ENCODE data around the gene GRK6.
"Not testable (repeated sequence)": the region's sequence is repeated elsewhere in the genome, so short reads cannot be mapped to it uniquely, and the experiment has no call there.

GRK6 gene

DNA sequence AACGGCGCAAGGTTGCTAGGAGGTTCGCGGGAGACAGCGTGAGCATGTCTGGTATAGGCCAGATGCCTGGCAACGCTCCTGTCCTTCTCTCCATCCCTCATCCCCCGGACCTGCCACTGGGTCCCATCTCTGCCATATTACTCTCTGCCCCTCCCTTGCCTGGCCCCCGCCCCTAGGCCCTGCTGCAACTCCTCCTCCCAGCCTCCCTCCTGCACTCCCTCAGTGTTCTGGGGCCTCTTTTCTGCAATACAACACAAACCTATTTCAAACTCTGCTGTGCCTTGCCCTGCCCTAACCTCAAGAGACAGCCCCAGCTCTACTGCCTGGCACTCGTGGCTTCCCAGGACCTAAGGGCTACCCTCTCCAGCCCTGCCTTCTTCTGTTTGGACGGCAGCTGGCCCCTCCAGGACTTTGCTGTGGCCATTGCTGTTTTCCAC, 55.9 kb downstream of the GRK6 start:
- no peak overlapping the region for H3K4me3 Mint-ChIP-seq
- H3K36me3 Mint-ChIP-seq (ENCODE audit: low read depth): peaks cover 8% of the 10 kb centered on the region
- H3K4me1 Mint-ChIP-seq (ENCODE audit: low read depth): peaks cover 29% of the 10 kb centered on the region
- H3K27me3 Mint-ChIP-seq: no peaks in the 10 kb centered on the region
- no peak overlapping the region for H3K27ac Mint-ChIP-seq
- no peaks in the 10 kb centered on the region for H3K9me3 Mint-ChIP-seq

DNA sequence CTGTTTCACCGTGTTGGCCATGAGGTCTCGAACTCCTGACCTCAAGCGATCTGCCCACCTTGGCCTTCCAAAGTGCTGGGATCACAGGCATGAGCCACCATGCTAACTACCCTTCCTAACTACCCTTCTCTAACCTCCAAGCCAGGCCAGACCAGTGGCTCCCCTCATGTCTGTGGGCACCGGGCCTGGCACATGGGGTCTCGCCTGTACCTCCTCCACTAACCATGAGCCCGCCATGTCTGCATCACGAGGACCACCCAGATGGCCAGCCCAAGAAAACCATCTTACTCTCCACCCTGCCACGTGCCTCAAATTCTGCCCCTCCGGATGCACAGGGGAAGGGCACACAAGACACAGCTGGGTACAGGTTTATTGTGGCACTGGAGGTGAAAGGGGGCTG, 56.6 kb downstream of the GRK6 start:
- no peak overlapping the region for H3K4me3 Mint-ChIP-seq
- no peaks in the 10 kb centered on the region for H3K9me3 Mint-ChIP-seq
- no peak overlapping the region for H3K27ac Mint-ChIP-seq
- no peaks in the 10 kb centered on the region for H3K27me3 Mint-ChIP-seq
- peaks cover 10% of the 10 kb centered on the region for H3K36me3 Mint-ChIP-seq (ENCODE audit: low read depth)
- H3K4me1 Mint-ChIP-seq (ENCODE audit: low read depth): peaks cover 23% of the 10 kb centered on the region

DNA sequence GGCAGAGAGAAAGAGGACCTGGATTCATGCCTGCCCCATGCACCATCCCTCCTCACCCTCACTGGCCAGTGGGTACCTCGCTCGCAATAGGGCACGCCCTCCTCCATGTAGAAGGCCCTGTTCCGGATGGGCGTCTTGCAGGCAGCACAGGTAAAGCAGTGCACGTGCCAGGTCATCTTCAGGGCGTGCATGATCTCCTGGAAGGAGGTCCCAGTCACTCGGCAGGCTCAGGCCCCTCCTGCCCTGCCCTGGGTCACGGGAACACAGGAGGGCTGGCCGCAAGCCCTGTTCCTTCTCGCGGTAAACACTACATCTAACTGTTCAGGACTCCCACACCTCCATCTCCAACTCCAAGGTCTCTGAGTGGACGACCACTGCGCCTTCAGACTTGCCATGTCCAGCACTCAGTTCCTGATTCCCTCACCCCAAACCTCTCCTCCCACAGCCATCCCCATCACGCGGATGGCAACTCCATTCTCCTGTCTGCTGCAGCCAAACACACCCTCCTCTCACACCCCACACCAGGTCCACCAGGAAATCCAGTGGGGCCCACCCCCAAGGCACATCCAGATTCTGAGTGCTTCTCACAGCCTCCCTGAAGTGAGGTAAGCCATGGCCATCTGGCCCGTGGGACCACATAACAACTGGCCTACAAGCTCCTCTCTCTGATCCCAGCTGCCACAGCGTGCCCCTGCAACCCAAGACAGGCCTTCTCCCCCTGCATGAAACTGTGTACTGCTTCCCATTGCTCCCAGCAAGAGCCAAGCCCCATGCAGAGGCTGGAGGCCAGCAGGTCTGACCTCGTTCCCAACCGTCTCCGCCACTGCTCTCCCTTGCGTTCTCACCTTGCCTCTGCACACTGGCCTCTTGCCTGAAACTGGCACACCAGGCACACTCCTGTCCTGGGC, 57.8 kb downstream of the GRK6 start:
- peaks cover 11% of the 10 kb centered on the region for H3K4me1 Mint-ChIP-seq (ENCODE audit: low read depth)
- H3K9me3 Mint-ChIP-seq: no peaks in the 10 kb centered on the region
- no peak overlapping the region for H3K27ac Mint-ChIP-seq
- H3K27me3 Mint-ChIP-seq: no peaks in the 10 kb centered on the region
- peaks cover 10% of the 10 kb centered on the region for H3K36me3 Mint-ChIP-seq (ENCODE audit: low read depth)
- H3K4me3 Mint-ChIP-seq: no peak overlapping the region

DNA sequence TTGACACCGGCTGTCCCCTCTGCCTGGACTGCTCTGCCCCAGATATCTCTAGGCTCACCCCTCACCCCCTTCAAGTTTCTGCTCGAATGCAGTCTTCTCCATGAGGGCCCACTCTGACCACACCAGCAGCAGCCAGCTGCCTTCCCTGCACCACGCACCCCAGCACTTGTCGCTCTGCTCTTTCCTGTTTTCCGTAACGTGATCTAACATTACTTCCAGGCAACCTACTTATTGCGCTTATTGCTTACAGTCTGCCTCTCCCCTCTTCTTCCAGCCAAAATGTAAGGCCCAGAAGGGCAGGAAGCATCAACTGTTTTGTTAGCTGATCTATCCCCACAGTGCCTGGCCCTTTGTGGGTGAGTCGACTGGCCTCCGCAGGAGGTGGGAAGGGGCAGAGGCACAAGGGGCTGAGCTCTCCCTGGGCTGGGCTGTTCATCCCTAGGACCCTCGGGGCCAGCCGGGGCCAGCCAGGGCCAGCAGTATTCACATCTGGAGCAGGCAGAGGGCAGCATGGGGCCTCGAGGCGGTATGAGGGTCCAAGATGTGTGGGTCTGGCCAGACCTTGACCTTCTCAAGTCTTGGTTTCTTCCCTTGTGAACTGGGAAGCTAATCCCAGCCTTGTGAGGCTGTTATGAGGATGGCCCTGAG, 58.5 kb downstream of the GRK6 start:
- Mint-ChIP-seq H3K27me3 (no peaks in the 10 kb centered on the region), H3K36me3 (ENCODE audit: low read depth) (peaks cover 12% of the 10 kb centered on the region), H3K27ac (no peak overlapping the region), H3K4me3 (no peak overlapping the region), H3K4me1 (ENCODE audit: low read depth) (peaks cover 3% of the 10 kb centered on the region), H3K9me3 (no peaks in the 10 kb centered on the region)

DNA sequence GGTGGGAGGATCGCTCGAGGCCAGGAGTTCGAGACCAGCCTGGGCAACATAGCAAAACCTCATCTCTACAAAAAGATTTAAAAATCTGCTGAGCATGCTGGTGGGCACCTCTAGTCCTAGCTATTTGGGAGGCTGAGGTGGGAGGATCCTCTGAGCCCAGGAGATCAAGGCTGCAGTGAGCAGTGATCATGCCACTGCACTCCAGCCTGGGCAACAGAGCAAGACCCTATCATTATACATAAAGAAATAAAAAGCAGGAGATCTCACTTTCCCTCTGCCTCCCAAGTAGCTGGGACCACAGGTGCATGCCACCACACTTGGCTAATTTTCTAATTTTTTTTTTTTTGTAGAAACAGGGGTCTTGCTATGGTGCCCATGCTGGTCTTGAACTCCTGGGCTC, 59.3 kb downstream of the GRK6 start:
- peaks cover 14% of the 10 kb centered on the region for H3K36me3 Mint-ChIP-seq (ENCODE audit: low read depth)
- H3K27ac Mint-ChIP-seq; H3K27me3 Mint-ChIP-seq; H3K4me3 Mint-ChIP-seq; H3K9me3 Mint-ChIP-seq; H3K4me1 Mint-ChIP-seq (ENCODE audit: low read depth): not testable (repeated sequence)

DNA sequence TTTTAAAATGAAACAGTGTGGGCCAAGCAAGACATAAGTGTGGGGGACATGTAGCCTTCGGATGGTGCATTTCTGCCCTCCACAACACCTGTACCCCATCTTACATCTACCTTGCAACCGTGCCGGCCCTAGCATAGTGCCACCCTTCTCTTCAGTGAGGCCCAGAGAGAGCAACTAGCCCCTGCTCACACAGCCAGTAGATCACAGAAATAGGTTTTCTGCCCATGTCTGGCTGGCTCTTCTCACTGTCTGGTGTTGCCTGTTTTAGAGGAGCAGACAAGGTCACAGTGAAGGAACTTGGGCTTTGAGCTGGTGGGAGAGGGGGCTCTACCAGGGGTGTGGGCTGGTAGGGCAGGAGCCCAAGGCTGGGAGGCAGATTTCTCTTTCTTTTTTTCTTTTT, 59.8 kb downstream of the GRK6 start:
- Mint-ChIP-seq H3K27ac (no peak overlapping the region), H3K27me3 (no peaks in the 10 kb centered on the region), H3K4me3 (no peak overlapping the region), H3K9me3 (no peaks in the 10 kb centered on the region), H3K4me1 (ENCODE audit: low read depth) (no peaks in the 10 kb centered on the region), H3K36me3 (ENCODE audit: low read depth) (peaks cover 16% of the 10 kb centered on the region)

DNA sequence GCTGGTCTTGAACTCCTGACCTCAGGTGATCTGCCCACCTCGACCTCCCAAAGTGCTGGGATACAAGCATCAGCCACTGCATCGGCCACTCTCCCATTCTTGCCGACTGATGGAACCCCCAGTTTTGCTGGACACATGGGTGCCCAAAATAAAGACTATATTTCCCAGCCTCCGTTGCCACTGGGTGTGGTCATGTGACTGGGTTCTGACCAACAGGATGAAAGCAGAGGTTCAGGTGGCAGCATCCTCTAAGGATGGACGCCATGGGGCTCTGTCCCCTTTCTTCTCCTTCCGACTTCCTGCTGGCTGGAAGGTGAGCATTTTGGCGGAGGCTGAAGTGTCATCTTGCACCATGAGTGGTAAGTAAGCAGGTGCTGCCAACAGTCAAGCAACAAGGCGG, 60.7 kb downstream of the GRK6 start:
- peaks cover 18% of the 10 kb centered on the region for H3K36me3 Mint-ChIP-seq (ENCODE audit: low read depth)

DNA sequence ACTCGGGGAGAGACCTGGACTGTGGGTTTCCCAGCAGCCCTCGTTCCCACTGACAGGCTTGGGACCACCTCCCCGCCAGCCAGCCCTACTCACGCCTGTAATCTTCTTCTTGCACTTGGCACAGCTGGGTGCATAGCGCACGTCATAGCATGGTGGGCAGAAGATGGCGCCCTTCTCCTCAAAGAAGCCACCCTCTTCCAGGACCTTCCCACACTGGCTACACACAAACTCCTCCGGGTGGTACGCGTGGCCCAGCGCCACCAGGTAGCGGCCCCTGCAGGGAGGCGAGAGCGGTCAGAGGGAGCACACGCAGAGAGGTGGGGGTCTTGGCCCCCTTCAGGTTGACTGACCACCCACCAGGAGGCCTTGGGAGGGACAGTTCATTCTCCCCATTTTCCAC, 61.5 kb downstream of the GRK6 start:
- Mint-ChIP-seq H3K9me3 (no peaks in the 10 kb centered on the region), H3K27ac (no peak overlapping the region), H3K4me3 (no peak overlapping the region)

More for the DNA sequence above, 60.7 kb downstream of the GRK6 start:
- H3K4me1 Mint-ChIP-seq (ENCODE audit: low read depth): no peaks in the 10 kb centered on the region
- H3K4me3 Mint-ChIP-seq: no peak overlapping the region
- no peaks in the 10 kb centered on the region for H3K9me3 Mint-ChIP-seq
- H3K27ac Mint-ChIP-seq: no peak overlapping the region
- no peaks in the 10 kb centered on the region for H3K27me3 Mint-ChIP-seq

DNA sequence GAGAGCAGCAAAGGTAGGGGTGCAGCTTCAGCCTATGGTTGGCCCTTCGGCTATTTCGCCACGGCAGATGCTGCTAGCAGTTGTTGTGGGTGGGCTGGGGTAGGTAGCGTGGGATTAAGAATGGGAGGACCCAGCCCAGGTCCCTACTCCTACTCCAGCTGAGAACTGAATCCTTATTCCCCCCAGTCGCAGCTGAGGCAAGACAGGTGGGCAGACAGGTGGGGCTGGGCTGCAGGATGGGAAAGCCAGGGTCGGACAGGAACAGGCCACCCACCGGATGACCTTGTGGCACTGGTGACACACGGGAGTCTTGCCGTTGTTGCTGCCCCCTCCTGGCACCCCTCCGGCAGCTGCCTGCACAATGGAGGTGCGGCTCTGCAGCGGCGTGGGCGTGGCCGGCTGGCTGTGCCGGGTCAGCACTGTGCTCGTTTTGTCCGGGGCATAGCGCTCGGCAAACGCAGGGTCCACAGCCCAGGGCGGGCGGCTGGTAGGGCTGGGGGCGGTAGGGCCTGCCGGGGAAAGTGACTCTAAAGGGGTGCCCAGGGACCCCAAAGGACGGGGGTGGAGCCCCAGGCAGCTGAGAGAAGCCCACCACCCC, 62.7 kb downstream of the GRK6 start:
- peaks cover 30% of the 10 kb centered on the region for H3K36me3 Mint-ChIP-seq (ENCODE audit: low read depth)
- no peaks in the 10 kb centered on the region for H3K27me3 Mint-ChIP-seq
- no peak overlapping the region for H3K4me3 Mint-ChIP-seq
- H3K9me3 Mint-ChIP-seq: no peaks in the 10 kb centered on the region
- peaks cover 10% of the 10 kb centered on the region for H3K4me1 Mint-ChIP-seq (ENCODE audit: low read depth)
- H3K27ac Mint-ChIP-seq: no peak overlapping the region

More for the DNA sequence above, 61.5 kb downstream of the GRK6 start:
- Mint-ChIP-seq H3K27me3 (no peaks in the 10 kb centered on the region), H3K4me1 (ENCODE audit: low read depth) (no peaks in the 10 kb centered on the region), H3K36me3 (ENCODE audit: low read depth) (peaks cover 23% of the 10 kb centered on the region)

DNA sequence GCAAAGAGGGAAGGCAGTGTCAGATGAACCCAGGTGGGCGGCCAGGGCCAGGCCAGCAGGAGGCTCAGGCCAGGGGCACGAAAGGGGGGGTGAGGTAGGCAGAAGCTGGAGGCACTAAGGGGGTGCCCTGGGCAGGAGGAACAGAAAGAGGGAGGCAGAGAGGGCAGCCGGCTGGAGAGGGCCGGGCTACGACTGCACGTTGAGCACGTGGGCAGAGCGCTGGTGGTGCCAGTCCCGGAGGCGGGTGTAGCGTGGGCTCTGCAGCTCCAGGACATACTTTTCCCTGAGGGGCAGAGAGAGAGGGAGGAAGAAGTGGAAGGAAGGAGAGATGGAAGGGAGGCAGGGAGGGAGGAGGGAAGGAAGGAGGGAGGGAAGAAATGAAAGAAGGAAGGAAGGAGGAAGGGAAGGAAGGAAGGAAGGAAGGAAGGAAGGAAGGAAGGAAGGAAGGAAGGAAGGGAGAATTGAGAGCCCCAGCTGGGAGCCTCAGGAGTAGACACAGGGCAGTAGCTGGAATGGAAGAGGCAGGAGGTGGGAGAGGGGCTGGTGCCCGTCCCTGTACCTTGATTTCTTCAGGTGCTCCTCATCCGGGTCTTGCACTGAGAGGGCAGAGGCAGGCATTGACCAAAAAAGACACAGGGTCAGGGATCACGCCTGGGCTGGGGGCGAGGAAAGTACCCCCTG, 64.0 kb downstream of the GRK6 start:
- Mint-ChIP-seq H3K9me3 (no peaks in the 10 kb centered on the region), H3K4me3 (no peak overlapping the region), H3K36me3 (ENCODE audit: low read depth) (peaks cover 30% of the 10 kb centered on the region), H3K27ac (no peak overlapping the region), H3K27me3 (no peaks in the 10 kb centered on the region), H3K4me1 (ENCODE audit: low read depth) (peaks cover 23% of the 10 kb centered on the region)

DNA sequence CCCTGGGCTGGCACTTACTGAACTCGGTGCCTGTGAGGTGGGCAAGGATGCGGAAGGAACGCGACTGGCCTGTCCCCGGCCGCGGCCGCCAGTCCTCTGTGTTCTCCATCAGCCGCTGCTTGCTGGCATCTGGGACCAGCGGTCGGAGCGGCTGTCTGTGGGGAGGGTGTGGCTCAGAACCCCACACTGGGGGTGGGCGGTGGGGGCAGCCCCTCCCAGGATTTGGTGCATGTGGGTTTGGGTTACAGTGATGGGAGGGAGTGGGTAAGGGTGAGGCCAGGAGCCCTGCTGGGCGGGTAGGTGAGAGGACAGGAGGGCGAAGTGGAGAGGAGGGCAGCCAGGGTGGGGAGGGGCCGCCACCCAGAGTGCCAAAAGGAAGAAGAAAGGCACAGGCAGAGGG, 64.5 kb downstream of the GRK6 start:
- H3K27me3 Mint-ChIP-seq: no peaks in the 10 kb centered on the region
- peaks cover 30% of the 10 kb centered on the region for H3K36me3 Mint-ChIP-seq (ENCODE audit: low read depth)
- no peak overlapping the region for H3K4me3 Mint-ChIP-seq
- H3K4me1 Mint-ChIP-seq (ENCODE audit: low read depth): peaks cover 28% of the 10 kb centered on the region
- H3K9me3 Mint-ChIP-seq: no peaks in the 10 kb centered on the region
- H3K27ac Mint-ChIP-seq: no peak overlapping the region

DNA sequence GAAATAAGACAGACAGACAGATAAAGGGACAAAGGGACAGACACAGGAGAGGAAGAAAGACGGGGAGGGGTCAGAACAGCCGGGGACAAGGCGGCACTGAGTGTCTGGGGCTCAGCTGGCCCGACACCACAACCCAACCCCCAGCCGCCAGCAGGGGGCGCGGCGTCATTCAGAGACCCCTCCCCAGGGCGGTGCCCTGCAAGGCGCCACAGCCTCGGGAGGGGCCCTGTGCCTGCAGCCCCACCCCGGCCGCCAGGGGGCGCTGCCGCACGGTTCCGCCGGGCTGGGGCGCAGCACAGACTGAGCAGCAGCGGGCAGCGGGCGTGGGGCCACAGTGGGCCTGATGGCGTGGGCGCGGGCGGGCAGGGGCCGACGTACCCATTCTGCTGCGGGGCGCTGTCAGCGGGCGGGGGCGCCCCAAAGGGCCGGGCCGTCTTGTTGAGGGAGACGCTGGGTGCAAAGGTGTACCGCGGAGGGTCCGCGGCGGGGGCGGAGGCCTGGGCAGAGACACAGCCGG, 65.0 kb downstream of the GRK6 start:
- peaks cover 32% of the 10 kb centered on the region for H3K4me1 Mint-ChIP-seq (ENCODE audit: low read depth)
- H3K9me3 Mint-ChIP-seq: no peaks in the 10 kb centered on the region
- H3K4me3 Mint-ChIP-seq: no peak overlapping the region
- no peaks in the 10 kb centered on the region for H3K27me3 Mint-ChIP-seq
- peaks cover 26% of the 10 kb centered on the region for H3K36me3 Mint-ChIP-seq (ENCODE audit: low read depth)
- no peak overlapping the region for H3K27ac Mint-ChIP-seq

DNA sequence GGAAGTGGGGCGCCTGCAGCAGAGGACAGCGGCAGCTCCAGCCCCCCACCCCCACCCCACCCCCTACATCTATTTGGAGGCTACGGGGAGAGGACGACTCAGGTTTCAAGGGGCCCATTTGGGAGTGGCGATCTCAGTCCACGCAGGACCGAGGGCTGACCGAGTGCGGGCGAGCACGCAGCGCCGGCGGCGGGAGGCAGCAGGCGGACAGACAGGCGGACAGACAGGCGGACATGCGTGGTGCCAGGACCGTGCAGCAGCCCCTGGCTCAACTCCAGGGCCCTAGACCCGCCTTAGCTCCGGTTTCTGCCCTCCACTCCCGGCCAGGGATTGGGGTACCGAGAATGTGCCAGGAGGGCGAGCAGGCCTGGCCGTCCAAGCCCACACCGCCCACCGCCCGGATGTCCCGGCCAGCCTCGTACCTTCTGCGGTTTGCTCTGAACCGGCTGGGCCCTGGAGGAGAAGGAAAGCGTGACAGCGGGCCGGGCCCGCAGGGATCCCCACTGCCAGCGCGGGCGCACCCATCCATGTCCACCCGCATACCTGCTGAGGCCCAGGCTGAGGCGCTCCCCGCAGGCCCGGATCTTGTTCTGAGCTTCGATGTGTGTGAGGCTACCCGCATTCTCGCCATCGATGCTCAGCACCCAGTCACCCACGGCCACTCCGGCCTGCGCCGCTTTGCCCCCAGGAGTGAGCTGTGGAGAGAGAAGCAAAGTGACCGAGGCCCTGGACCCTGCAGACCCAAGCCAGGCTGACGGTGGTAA, 65.7 kb downstream of the GRK6 start:
- H3K9me3 Mint-ChIP-seq: no peaks in the 10 kb centered on the region
- peaks cover 24% of the 10 kb centered on the region for H3K36me3 Mint-ChIP-seq (ENCODE audit: low read depth)
- H3K4me1 Mint-ChIP-seq (ENCODE audit: low read depth): peaks cover 32% of the 10 kb centered on the region
- no peak overlapping the region for H3K27ac Mint-ChIP-seq
- H3K4me3 Mint-ChIP-seq: no peak overlapping the region
- H3K27me3 Mint-ChIP-seq: no peaks in the 10 kb centered on the region

Data from stimulated activated naive CD8-positive, alpha-beta T cell treated with anti-CD3 and anti-CD28 coated beads, Interleukin-15, Interleukin-2, amounts not matched to agents 100 ng/mL and 50 ng/mL, for 24 hours (primary cell).